ENCODE data around the gene IRF7. TPM values are rescaled to one million over a fixed set of nuclear protein-coding genes. Genes with fewer than 3 reads are reported as not detected.

The IRF7 gene
- polyA plus RNA-seq, 2 of the 4 experiments (the other 2 are of a cell fraction) = 2.0 to 3.1 TPM

DNA sequence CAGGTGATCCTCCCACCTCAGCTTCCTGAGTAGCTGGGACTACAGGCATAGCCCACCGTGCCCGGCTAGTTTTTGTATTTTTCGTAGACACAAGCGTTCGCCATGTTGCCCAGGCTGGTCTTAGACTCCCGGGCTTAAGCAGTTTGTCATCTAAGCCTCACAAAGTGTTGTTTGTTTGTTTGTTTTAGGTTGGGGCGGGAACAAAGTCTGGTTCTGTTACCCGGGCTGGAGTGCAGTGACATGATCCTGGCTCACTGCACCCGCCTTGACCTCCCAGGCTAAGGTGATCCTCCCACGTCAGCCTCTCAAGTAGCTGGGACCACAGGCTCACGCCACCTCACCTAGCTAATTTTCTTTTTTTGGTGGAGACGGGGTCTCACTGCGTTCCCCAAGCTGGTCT, 12.6 kb downstream of the IRF7 start:
- ChIA-PET CTCF (interaction anchor here (1.0 to 1.7 kb wide), 2 partner anchors 10 to 49 kb away, joined by 3 read pairs; no protein-coding TSS in a partner anchor), POLR2A (no interaction called here)
- no peak for FAIRE-seq
- TF ChIP-seq HOXA7 (CRISPR knock-in tag; IDR thresholded peaks at IDR 0.05) (no peak), ZSCAN20 (CRISPR knock-in tag; IDR thresholded peaks at IDR 0.05) (no peak), KDM1A (IDR thresholded peaks at IDR 0.05; ENCODE audit: low read depth) (no peak), RAD21 (conservative IDR thresholded peaks at IDR 0.05 in 1 of 2, IDR thresholded peaks at IDR 0.05 in 1 of 2) (no peak), CHD2 (IDR thresholded peaks at IDR 0.05; ENCODE audit: low read length, partially characterized antibody) (no peak)
- DNase-seq (ENCODE audit: low read depth in 1 of 2, low spot score in 1 of 2) = no peak
- Histone ChIP-seq H3K4me2 (no peak overlapping the region), H3K27ac (no peak overlapping the region), H3K4me3 (no peak overlapping the region), H3K9me3 (no peaks in the 10 kb centered on the region), H3K4me1 (peaks cover 13% of the 10 kb centered on the region)
- WGBS (ENCODE audit: missing lambda C conversion rate) = 91% methylated on average over 12 of the region's 13 CpGs
- no peak for ATAC-seq

DNA sequence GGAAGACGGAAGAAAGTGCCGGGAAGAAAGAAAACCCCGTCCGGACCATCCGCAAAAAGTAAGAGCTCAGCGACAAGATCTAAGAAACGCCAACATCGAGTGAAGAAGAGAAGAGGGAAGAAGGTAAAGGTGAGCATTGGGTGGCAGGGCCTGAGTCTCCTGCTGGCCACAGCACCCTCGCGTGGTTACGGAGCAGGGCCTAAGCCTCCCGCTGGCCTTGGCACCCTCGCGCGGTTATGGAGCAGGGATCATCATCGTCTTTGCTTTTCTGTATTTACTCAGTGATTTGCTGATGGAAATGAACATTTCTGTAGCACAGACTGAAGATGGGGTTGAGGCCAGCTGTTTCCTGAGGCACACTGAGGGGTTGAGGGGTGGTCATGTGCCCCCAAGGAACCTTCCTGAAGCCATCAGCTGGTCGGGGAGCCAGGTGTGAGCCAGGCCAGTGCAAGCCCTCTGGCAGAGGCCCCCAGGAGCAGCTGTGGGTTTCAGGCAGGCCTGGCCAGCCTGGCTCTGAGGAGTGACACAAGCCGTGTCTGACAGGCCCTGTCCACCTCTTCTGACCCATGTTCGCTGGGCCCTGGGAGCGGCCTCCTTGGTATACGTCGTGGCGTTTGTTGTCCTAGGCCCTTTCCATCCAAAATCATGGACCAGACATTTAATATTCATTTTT, 14.0 kb downstream of the IRF7 start:
- POLR2A ChIA-PET = interaction anchor here (1.1 kb wide), 1 partner anchor 12 kb away, joined by 3 read pairs; no protein-coding TSS in a partner anchor
- ATAC-seq (no peak), DNase-seq (ENCODE audit: low read depth in 1 of 2, low spot score in 1 of 2) (no peak), FAIRE-seq (no peak)
- CTCF ChIA-PET = interaction anchor here (0.9 to 1.7 kb wide), 7 partner anchors 9 to 47 kb away, joined by 3 to 8 read pairs (median 4); no protein-coding TSS in a partner anchor
- H3K4me1 ChIP-seq = peaks cover 13% of the 10 kb centered on the region
- no peak for TF ChIP-seq HMGXB4 (CRISPR knock-in tag; IDR thresholded peaks at IDR 0.05; ENCODE audit: borderline replicate concordance)
- no peak for TF ChIP-seq KDM5A (IDR thresholded peaks at IDR 0.05)
- TF ChIP-seq JUNB (IDR thresholded peaks at IDR 0.05) = no peak
- H3K9me3 ChIP-seq = no peaks in the 10 kb centered on the region
- H3K4me2 ChIP-seq = no peak overlapping the region
- no peak overlapping the region for H3K4me3 ChIP-seq
- 93% methylated on average over 23 of the region's 23 CpGs for WGBS (ENCODE audit: missing lambda C conversion rate)
- H3K27ac ChIP-seq = no peak overlapping the region

- 97% methylated on average over 19 of the region's 30 CpGs for WGBS (ENCODE audit: missing lambda C conversion rate)
- ATAC-seq (no peak), FAIRE-seq (no peak), DNase-seq (ENCODE audit: low read depth in 1 of 2, low spot score in 1 of 2) (no peak)
- Histone ChIP-seq H3K4me2 (no peak overlapping the region), H3K4me3 (no peak overlapping the region), H3K27ac (no peak overlapping the region), H3K4me1 (peaks cover 7% of the 10 kb centered on the region; the same call in 2 of the 3 replicates), H3K9me3 (no peaks in the 10 kb centered on the region)
- TF ChIP-seq EHF (CRISPR knock-in tag; IDR thresholded peaks at IDR 0.05) = no peak
- TF ChIP-seq PHF8 (IDR thresholded peaks at IDR 0.05; ENCODE audit: borderline replicate concordance, low read depth) = no peak
- TF ChIP-seq ESRRA (IDR thresholded peaks at IDR 0.05; ENCODE audit: borderline replicate concordance, low read length) = no peak
- TF ChIP-seq SMC3 (IDR thresholded peaks at IDR 0.05) = no peak
- TF ChIP-seq EP300 (IDR thresholded peaks at IDR 0.05) = no peak
- TF ChIP-seq EHMT2 (IDR thresholded peaks at IDR 0.05; ENCODE audit: low read depth) = no peak
- no peak for TF ChIP-seq JUNB (IDR thresholded peaks at IDR 0.05)
- no peak for TF ChIP-seq ELK1 (IDR thresholded peaks at IDR 0.05; ENCODE audit: low read depth, low read length)
- CTCF ChIA-PET = no interaction called here
- POLR2A ChIA-PET = no interaction called here
Observed at GRCh38 chr11:598005-598680, 17.6 kb downstream of the IRF7 start.

Measured in A549 (cell line).